BE2C (cell line): ENCODE data around the gene FAM169A.
"Not testable (repeated sequence)": the region's sequence is repeated elsewhere in the genome, so short reads cannot be mapped to it uniquely, and the experiment has no call there.

Experiments used
- DNase-seq: peaks from one replicate; pipeline ENCODE4 v3.0.0-alpha.2; 2020
- H3K27me3 ChIP-seq: fragments of 250-450 bp; sonication (Bioruptor Pico); 2 replicates; pipeline ENCODE4 v1.5.1; 2020; ENCODE audit warnings: mild to moderate bottlenecking
- H3K36me3 ChIP-seq: fragments of 250-450 bp; sonication (Bioruptor Pico); 2 replicates; pipeline ENCODE4 v1.5.1; 2020; ENCODE audit warnings: mild to moderate bottlenecking
- H3K4me1 ChIP-seq: fragments of 250-450 bp; sonication (Bioruptor Pico); 2 replicates; pipeline ENCODE4 v1.5.1; 2020
- H3K4me3 ChIP-seq: 2 replicates; pipeline ENCODE4 v1.5.1; 2011; ENCODE audit warnings: low read depth, low read length
- H3K9me3 ChIP-seq: fragments of 250-450 bp; sonication (Bioruptor Pico); 2 replicates; pipeline ENCODE4 v1.5.1; 2020
- TF ChIP-seq, protein P1 (sequence below): IDR thresholded peaks from 2 replicates; pipeline ENCODE4 v1.5.1; 2012; ENCODE audit warnings: mild to moderate bottlenecking, low read depth, low read length

The FAM169A gene

DNA sequence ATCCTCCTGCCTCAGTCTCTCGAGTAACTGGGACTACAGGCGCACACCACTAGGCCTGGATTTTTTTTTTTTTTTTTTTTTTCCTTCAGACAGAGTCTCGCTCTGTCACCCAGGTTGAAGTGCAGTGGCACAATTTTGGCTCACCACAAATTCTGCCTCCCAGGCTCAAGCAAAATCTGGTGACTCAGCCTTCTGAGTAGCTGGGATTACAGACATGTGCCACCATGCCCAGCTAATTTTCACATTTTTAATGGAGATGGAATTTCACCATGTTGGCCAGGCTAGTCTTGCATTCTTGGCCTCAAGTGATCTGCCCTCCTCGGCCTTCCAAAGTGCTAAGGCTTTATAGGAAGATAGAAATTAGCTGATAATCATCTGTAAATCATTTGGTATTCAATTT lies 55.3 kb downstream of the FAM169A start:
- TF ChIP-seq, protein P1, sequence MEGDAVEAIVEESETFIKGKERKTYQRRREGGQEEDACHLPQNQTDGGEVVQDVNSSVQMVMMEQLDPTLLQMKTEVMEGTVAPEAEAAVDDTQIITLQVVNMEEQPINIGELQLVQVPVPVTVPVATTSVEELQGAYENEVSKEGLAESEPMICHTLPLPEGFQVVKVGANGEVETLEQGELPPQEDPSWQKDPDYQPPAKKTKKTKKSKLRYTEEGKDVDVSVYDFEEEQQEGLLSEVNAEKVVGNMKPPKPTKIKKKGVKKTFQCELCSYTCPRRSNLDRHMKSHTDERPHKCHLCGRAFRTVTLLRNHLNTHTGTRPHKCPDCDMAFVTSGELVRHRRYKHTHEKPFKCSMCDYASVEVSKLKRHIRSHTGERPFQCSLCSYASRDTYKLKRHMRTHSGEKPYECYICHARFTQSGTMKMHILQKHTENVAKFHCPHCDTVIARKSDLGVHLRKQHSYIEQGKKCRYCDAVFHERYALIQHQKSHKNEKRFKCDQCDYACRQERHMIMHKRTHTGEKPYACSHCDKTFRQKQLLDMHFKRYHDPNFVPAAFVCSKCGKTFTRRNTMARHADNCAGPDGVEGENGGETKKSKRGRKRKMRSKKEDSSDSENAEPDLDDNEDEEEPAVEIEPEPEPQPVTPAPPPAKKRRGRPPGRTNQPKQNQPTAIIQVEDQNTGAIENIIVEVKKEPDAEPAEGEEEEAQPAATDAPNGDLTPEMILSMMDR: no peak

DNA sequence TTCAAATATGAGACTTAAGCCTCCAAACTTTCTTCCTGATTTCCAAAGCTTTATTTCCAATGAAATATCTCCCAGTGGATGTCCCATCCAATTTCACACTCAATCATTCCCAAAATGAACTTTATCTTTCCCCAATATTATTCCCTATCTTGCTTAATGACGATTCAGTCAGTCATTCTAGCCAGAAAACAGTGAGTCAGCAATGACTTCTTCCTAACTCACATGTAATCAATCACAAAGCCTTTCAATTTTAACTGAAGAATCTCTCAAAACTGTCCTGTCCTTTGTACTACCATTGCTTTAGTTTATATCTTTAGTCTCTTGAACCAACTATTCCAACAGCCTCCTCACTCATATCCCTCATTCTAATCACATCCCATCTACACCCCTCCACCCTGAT lies 64.2 kb downstream of the FAM169A start:
- no peaks in the 10 kb centered on the region for H3K4me1 ChIP-seq
- H3K9me3 ChIP-seq: no peaks in the 10 kb centered on the region
- no peak for DNase-seq
- H3K4me3 ChIP-seq: no peak overlapping the region
- no peaks in the 10 kb centered on the region for H3K36me3 ChIP-seq
- TF ChIP-seq, protein P1: no peak
- H3K27me3 ChIP-seq: peaks cover 32% of the 10 kb centered on the region

More for the DNA sequence above, 55.3 kb downstream of the FAM169A start:
- Histone ChIP-seq H3K9me3 (no peaks in the 10 kb centered on the region), H3K4me3 (no peak overlapping the region), H3K4me1 (no peaks in the 10 kb centered on the region), H3K36me3 (no peaks in the 10 kb centered on the region), H3K27me3 (peaks cover 28% of the 10 kb centered on the region)
- no peak for DNase-seq

DNA sequence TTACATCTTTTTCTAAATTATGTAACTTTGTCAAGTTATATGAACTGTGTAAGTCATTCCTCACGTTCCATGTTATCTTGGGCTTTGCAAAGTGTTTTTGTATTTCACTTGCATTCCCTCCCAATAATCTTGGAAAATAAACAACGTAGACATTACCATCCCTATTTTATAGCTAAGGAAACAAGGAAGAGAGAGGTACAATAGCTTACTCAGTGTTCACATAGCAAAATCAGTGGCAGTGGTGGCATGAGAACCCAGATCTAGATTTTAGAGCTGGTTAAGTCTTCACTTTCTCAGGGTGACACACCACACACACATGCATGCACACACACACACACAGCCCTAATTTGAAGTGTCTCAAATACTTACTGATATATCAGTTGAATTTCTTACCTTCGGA lies 65.0 kb downstream of the FAM169A start:
- Histone ChIP-seq H3K9me3 (no peaks in the 10 kb centered on the region), H3K27me3 (peaks cover 25% of the 10 kb centered on the region), H3K36me3 (no peaks in the 10 kb centered on the region), H3K4me3 (no peak overlapping the region), H3K4me1 (no peaks in the 10 kb centered on the region)
- TF ChIP-seq, protein P1: no peak
- DNase-seq: no peak

DNA sequence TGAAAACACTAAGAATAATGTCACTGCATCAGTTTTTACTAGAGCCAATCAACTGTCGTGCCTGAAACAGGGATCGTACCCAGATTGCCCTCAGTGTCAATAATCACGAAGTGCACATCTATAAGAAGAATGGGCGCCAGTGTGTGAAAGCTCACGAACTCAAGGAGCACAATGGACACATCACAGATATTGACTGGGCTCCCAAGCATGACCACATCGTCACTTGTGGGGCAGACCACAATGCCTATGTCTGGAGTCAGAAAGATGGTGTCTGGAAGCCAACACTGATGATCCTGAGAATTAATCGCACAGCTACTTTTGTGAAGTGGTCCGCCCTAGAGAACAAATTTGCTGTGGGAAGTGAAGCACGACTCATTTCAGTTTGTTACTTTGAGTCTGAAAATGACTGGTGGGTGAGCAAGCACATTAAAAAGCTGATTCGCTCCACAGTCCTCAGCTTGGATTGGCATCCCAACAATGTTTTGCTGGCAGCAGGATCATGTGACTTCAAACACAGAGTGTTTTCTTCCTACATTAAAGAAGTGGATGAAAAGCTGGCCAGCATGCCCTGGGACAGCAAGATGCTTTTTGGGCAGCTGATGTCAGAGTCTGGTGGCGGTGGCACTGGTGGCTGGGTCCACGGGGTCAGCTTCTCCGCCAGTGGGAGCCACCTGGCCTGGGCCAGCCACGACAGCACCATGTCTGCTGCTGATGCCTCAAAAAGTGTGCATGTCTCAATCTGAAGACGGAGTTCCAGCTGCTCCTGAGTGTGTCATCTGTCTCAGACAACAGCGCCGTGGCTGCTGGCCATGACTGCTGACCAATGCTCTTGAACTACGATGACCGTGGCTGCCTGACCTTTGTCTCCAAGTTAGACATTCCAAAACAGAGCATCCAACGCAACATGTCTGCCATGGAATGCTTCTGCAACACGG lies 66.9 kb downstream of the FAM169A start:
- H3K27me3 ChIP-seq: peaks cover 18% of the 10 kb centered on the region
- no peaks in the 10 kb centered on the region for H3K9me3 ChIP-seq
- TF ChIP-seq, protein P1: no peak
- no peaks in the 10 kb centered on the region for H3K36me3 ChIP-seq
- DNase-seq: no peak
- no peak overlapping the region for H3K4me3 ChIP-seq
- no peaks in the 10 kb centered on the region for H3K4me1 ChIP-seq

DNA sequence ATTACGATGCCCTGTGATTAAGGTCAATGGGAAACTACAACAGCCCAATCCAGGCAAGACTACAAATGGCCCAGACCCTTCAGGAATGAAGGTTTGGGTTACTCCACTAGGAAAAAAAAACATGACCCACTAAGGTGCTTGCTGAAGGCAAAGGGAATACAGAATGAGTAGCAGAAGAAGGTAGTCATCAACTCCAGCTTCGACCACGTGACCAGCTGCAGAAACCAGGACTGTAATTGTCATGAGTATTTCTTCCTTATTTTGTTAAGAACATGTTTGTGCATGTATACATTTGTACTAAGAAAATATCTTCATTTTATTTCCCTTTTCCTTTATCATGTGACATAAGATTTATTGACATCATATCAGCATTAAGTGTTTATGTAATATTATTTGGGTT lies 74.5 kb downstream of the FAM169A start:
- not testable (repeated sequence) for H3K9me3 ChIP-seq, H3K36me3 ChIP-seq

DNA sequence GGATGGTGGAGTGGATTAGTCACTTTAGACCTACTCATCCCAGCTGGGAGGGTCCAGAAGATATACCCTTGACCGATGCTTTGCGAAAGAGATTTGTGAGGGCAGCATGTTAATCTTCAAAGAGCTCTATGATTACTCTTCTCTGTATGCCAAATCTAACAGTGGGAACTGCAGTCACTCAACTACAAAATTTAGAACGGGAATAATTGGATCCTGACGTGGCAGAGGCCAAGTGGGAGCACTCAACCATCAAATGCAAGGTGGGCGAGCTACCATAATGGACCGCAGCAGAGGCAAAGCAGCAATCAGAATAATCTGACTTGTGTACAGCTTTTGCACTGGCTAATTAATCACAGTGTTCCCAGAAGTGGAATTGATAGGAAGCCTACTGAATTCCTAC lies 78.8 kb downstream of the FAM169A start:
- no peaks in the 10 kb centered on the region for H3K36me3 ChIP-seq
- H3K4me3 ChIP-seq: no peak overlapping the region
- no peak for DNase-seq
- no peaks in the 10 kb centered on the region for H3K9me3 ChIP-seq
- TF ChIP-seq, protein P1: no peak
- H3K27me3 ChIP-seq: no peaks in the 10 kb centered on the region
- H3K4me1 ChIP-seq: no peaks in the 10 kb centered on the region

More for the DNA sequence above, 74.5 kb downstream of the FAM169A start:
- not testable (repeated sequence) for H3K4me1 ChIP-seq, H3K27me3 ChIP-seq, H3K4me3 ChIP-seq, DNase-seq
